ENCODE data around the gene OGFOD2. TPM values are rescaled to one million over a fixed set of nuclear protein-coding genes. Genes with fewer than 3 reads are reported as not detected.

The OGFOD2 gene
- total RNA-seq, 4 donors from 2014 or later, result 29.9 to 37.1 (median 31.4) TPM

DNA sequence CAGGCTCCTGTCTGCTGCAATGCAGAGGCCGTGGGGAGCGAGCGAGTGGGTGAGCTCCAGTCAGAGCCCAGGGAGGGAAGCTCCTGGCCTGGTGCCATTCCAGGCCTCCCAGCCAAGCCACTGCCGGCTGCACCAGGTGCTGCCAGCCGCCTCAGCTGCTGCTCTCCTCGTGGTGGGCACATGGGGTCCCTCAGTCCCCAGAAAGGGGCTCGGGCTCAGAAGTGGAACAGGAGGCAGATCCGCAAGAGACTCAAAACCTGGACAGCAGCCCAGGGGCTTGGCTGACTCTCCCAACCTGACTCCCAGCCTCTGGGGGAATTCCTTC lies 11.1 kb upstream of the OGFOD2 start:
- no peaks in the 10 kb centered on the region for H3K27me3 ChIP-seq
- H3K36me3 ChIP-seq, result peaks cover 0 to 12% (median 0%) of the 10 kb centered on the region in 3 donors
- H3K4me1 ChIP-seq, result peaks cover 6 to 47% (median 12%) of the 10 kb centered on the region in 4 donors
- H3K9me3 ChIP-seq, result no peaks in the 10 kb centered on the region
- DNase-seq, result peak in 1 of 3 donors; percentile 51
- TF ChIP-seq POLR2A (IDR thresholded peaks at IDR 0.05), result no peak
- H3K4me3 ChIP-seq, result no peak overlapping the region
- H3K27ac ChIP-seq, result no peak overlapping the region

DNA sequence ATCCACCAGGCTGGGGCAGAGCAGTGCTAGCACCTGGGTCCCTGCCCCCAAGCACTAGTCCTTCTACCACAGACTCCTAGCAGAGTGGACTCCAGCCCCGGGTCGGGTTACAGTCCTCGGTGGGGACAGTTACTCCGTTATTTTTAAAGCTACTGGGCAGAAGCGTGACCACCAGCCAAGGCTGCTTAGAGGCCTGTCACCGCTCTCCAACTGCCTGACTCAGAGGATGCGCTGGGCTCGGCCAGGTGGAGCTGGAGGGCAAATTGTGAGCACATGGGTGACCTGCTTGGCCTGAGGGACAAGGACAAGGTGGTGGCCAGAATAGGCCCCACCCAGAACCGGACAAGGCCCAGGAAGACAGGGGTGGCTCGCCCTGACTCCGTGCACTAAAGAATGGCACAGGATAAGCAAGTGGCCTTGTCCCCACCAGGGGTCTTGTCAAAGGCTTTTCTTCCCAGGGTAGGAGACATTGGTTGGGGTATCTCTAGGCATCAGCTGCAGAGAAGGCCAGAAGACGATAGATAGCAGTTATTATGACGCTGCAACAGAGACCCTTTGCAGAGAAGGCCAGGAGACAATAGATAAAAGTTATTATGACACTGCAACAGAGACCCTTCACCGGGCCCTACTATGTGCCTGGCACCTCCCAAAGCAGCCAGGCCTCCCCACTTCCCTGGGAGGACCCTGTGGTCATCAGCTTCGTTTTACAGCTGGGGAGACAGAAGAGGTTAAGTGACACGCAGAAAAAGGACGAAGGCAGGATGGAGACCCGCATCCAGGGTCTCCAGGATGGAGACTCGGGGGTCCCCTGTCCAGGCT lies 10.4 kb upstream of the OGFOD2 start:
- Histone ChIP-seq H3K27me3 (no peaks in the 10 kb centered on the region), H3K36me3 (peaks cover 0 to 6% (median 0%) of the 10 kb centered on the region in 3 donors), H3K9me3 (no peaks in the 10 kb centered on the region), H3K4me3 (no peak overlapping the region), H3K27ac (no peak overlapping the region), H3K4me1 (peaks cover 6 to 47% (median 12%) of the 10 kb centered on the region in 4 donors)
- TF ChIP-seq POLR2A (IDR thresholded peaks at IDR 0.05), result no peak
- DNase-seq, result no peak

DNA sequence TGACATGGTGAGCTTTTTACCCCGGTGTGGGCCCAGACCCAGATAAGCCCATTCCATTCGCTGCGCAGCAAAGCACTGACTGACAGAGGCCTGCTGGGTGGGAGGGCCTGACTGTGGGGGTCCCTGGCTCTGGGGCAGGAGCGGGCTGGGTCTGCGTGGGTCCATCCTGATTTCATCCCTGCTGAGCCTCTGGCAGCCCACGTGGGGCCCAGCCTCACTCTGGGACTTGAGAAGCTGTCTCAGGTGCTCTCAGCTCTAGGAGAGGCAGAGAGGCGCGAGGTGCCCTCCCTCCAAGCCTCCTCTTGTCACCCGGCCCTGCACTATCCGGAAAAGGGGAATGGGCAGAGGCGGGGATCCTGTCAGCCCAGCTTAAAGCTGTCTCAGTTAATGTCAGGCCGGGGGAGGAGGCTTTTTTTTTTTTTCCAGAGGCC lies 9.7 kb upstream of the OGFOD2 start:
- no peak for DNase-seq
- no peak for TF ChIP-seq POLR2A (IDR thresholded peaks at IDR 0.05)
- TF ChIP-seq, protein P1, sequence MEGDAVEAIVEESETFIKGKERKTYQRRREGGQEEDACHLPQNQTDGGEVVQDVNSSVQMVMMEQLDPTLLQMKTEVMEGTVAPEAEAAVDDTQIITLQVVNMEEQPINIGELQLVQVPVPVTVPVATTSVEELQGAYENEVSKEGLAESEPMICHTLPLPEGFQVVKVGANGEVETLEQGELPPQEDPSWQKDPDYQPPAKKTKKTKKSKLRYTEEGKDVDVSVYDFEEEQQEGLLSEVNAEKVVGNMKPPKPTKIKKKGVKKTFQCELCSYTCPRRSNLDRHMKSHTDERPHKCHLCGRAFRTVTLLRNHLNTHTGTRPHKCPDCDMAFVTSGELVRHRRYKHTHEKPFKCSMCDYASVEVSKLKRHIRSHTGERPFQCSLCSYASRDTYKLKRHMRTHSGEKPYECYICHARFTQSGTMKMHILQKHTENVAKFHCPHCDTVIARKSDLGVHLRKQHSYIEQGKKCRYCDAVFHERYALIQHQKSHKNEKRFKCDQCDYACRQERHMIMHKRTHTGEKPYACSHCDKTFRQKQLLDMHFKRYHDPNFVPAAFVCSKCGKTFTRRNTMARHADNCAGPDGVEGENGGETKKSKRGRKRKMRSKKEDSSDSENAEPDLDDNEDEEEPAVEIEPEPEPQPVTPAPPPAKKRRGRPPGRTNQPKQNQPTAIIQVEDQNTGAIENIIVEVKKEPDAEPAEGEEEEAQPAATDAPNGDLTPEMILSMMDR (IDR thresholded peaks at IDR 0.05), result no peak
- Histone ChIP-seq H3K4me3 (peak overlapping the region in 1 of 4 donors; percentile 65), H3K4me1 (peaks cover 6 to 47% (median 12%) of the 10 kb centered on the region in 4 donors), H3K36me3 (no peaks in the 10 kb centered on the region), H3K27ac (peak overlapping the region in 2 of 4 donors; percentile 39 to 71), H3K9me3 (no peaks in the 10 kb centered on the region), H3K27me3 (no peaks in the 10 kb centered on the region)

DNA sequence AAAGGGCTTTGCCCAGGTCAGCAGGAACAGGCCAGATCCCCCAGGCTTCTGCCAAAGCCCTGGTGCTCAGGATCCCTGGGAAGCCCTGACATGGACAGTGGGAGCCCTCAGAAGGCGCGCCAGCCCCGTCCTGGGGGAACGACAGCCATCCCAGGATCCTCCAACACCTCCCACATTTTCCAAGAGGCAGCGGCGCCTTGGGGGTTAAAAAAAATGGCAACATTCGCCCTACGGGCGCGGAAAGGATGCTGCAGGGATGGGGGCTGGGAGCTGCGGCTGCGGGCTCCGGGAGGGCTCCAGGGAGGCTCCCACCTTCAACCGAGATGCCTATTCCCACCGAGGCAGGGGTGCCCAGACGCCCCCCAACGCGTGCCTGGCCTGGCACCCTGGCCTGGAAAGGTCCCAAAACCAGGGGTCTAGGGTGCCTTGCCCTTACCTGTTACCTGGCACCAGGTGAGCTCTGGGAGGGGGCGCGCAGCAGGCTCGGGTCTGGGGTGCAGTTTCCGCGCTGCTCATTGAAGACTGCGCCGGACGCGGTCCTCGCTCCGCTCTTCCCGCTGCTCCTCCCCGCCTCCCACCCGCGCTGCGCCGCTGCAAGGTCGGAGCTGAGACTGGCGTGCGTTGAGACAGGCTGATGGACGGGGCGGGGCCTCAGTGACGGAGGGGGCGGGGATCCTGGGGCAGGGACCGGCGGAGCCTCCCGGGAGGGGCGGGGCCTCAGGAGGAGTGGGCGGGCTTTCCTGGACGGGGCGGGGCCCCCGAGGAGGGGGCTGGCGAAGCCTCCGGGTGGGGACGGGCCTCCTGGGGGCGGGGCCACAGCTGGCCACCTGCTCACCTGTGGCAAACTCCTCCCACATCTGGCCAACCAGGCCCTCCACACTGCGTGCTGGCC lies 8.9 kb upstream of the OGFOD2 start, which contains the start of gene ABCB9:
ABCB9 (minus strand) TSS at position 613 of the 892 bp plus-strand sequence. CDS start 6,228 bp downstream, outside the sequence.
- Histone ChIP-seq H3K36me3 (no peaks in the 10 kb centered on the region), H3K4me1 (peaks cover 6 to 46% (median 12%) of the 10 kb centered on the region in 4 donors), H3K27ac (peak within 1 kb of the TSS; percentile 39 to 71 (median 49)), H3K4me3 (peak within 1 kb of the TSS; percentile 53 to 65 (median 61)), H3K9me3 (no peaks in the 10 kb centered on the region), H3K27me3 (no peaks in the 10 kb centered on the region)
- TF ChIP-seq, protein P1 (IDR thresholded peaks at IDR 0.05), result peak in 1 of 6 experiments; percentile 7
- peak; percentile 45 to 71 for TF ChIP-seq POLR2A (IDR thresholded peaks at IDR 0.05)
- peak; percentile 97 to 99 (median 98) for DNase-seq

DNA sequence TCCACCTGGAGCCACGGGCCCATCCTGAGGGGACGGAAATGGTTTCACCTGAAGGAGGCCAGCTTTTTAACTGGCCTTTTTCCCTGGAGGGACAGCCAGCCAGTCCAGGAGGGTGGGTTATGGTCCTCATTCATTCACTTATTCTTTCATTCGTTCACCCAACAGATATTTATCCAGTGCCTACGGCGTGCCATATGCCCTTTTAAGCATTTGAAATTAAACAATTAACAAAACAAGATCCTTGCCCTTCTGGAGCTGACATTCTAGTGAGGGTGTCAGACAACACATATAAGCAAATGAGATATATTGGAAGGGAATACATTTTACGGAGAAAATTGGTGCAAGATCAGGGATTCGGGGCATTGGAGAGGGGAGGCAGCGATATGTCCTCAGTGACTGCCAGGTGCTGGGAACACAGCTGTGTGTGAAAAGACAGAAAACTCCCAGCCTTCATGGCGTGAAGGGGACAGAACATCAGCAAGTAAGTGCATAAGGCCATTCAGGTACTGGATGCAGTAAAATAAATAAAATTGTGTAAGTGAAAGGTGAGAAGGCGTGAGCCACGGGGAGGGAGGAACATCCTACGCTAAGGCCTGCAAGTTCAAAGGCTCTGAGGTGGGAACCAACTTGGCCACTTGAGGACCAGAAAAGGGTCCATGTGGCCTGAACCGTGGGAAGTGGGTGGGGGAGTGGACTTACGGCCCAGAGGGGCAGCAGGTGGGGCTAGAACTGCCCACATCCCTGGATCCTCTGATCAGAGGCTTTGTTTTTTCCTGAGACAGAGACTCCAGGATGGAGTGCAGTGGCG lies 8.1 kb upstream of the OGFOD2 start:
- peak overlapping the region in 2 of 4 donors; percentile 58 to 71 for H3K27ac ChIP-seq
- H3K9me3 ChIP-seq, result no peaks in the 10 kb centered on the region
- H3K4me3 ChIP-seq, result peak overlapping the region in 2 of 4 donors; percentile 60 to 65
- H3K36me3 ChIP-seq, result no peaks in the 10 kb centered on the region
- TF ChIP-seq, protein P1 (IDR thresholded peaks at IDR 0.05), result no peak
- TF ChIP-seq POLR2A (IDR thresholded peaks at IDR 0.05), result no peak
- no peak for DNase-seq
- no peaks in the 10 kb centered on the region for H3K27me3 ChIP-seq
- peaks cover 5 to 37% (median 12%) of the 10 kb centered on the region in 4 donors for H3K4me1 ChIP-seq

DNA sequence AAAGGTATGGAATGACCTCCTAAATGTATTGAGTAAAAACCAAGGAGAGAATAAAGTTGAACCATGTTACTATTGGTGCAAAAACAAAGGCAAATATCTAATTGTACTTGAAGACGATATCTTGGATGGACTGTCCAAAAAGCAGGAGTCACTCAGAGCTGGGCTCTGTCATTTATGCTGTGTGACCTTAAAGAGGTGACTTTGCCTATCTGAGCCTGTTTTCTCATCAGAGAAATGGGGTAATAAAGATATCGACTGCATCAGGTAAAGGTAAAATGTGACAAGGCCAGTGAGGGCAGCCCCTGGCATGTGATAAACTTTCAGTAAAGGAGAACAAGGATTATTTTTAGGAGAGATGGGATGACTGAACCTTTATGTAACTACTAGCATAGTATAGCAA lies 6.9 kb upstream of the OGFOD2 start:
- no peak for DNase-seq
- Histone ChIP-seq H3K27me3 (no peaks in the 10 kb centered on the region), H3K9me3 (no peaks in the 10 kb centered on the region), H3K36me3 (no peaks in the 10 kb centered on the region), H3K27ac (no peak overlapping the region), H3K4me1 (peaks cover 0 to 31% (median 9%) of the 10 kb centered on the region in 4 donors), H3K4me3 (no peak overlapping the region)
- TF ChIP-seq POLR2A (IDR thresholded peaks at IDR 0.05), result no peak
- TF ChIP-seq, protein P1 (IDR thresholded peaks at IDR 0.05), result no peak
